Mesendoderm (in vitro differentiated cells): ENCODE data around the gene ALDH1L2.
A peak's percentile ranks its signal among the peaks of the same experiment; 100 is the strongest.

Source experiments
- DNase-seq: peaks from one replicate; pipeline ENCODE4 v3.0.0; 2013
- H2AK5ac ChIP-seq: 2 replicates; pipeline ENCODE4 v1.6.1; 2013; ENCODE audit warnings: low read length, inconsistent platforms
- H2BK120ac ChIP-seq: 2 replicates; pipeline ENCODE4 v1.6.1; 2013; ENCODE audit warnings: low read depth, mild to moderate bottlenecking, low read length, moderate library complexity, mixed read lengths
- H2BK15ac ChIP-seq: replicated peaks from 2 replicates; pipeline ENCODE4 v1.6.1; 2013; ENCODE audit warnings: low read depth, mild to moderate bottlenecking, moderate library complexity
- H2BK5ac ChIP-seq: 2 replicates; pipeline ENCODE4 v1.6.1; 2013; ENCODE audit warnings: low read length, inconsistent platforms
- H3K18ac ChIP-seq: 2 replicates; pipeline ENCODE4 v1.6.1; 2013; ENCODE audit warnings: mild to moderate bottlenecking, low read length, mixed read lengths
- H3K23ac ChIP-seq: one replicate; pipeline ENCODE4 v1.6.1; 2013; ENCODE audit warnings: low read length
- H3K27ac ChIP-seq: 2 replicates; pipeline ENCODE4 v1.5.1; 2013; ENCODE audit warnings: low read depth, mild to moderate bottlenecking, inconsistent platforms, low read length, moderate library complexity
- H3K27me3 ChIP-seq: 2 replicates; pipeline ENCODE4 v1.6.1; 2013; ENCODE audit warnings: low read length, control low read depth, mild to moderate bottlenecking, inconsistent platforms; ENCODE audit not compliant: insufficient read depth, poor library complexity
- H3K36me3 ChIP-seq: 2 replicates; pipeline ENCODE4 v1.6.1; 2013; ENCODE audit warnings: low read length, inconsistent platforms; ENCODE audit not compliant: control insufficient read depth, insufficient read depth
- H3K4ac ChIP-seq: one replicate; pipeline ENCODE4 v1.6.1; 2013; ENCODE audit warnings: low read depth, mild to moderate bottlenecking, low read length, moderate library complexity
- H3K4me1 ChIP-seq: 2 replicates; pipeline ENCODE4 v1.6.1; 2013; ENCODE audit warnings: low read depth, low read length, inconsistent platforms; ENCODE audit not compliant: control insufficient read depth
- H3K4me2 ChIP-seq: 2 replicates; pipeline ENCODE4 v1.6.1; 2013; ENCODE audit warnings: low read length
- H3K4me3 ChIP-seq: 2 replicates; pipeline ENCODE4 v1.5.1; 2013; ENCODE audit warnings: mild to moderate bottlenecking, low read length
- H3K56ac ChIP-seq: one replicate; pipeline ENCODE4 v1.6.1; 2013; ENCODE audit warnings: low read length
- H3K79me1 ChIP-seq: 2 replicates; pipeline ENCODE4 v1.6.1; 2013; ENCODE audit warnings: low read length, inconsistent platforms
- H3K79me2 ChIP-seq: 2 replicates; pipeline ENCODE4 v1.6.1; 2013; ENCODE audit warnings: mild to moderate bottlenecking, low read length; ENCODE audit not compliant: control insufficient read depth, insufficient read depth
- H3K9ac ChIP-seq: 2 replicates; pipeline ENCODE4 v1.6.1; 2013; ENCODE audit warnings: low read length, inconsistent platforms
- H4K5ac ChIP-seq: one replicate; pipeline ENCODE4 v1.6.1; 2013; ENCODE audit warnings: low read length
- H4K8ac ChIP-seq: one replicate; pipeline ENCODE4 v1.6.1; 2013; ENCODE audit warnings: low read depth, mild to moderate bottlenecking, control low read depth, low read length, moderate library complexity
- WGBS: extraction: QIAGEN DNeasy Blood & Tissue Kit; methylation state at CpG from one replicate; pipeline ENCODE4 v1.1.7; 2013; ENCODE audit warnings: low lambda C conversion rate, missing lambda C conversion rate; ENCODE audit not compliant: insufficient coverage; ENCODE audit errors: extremely low coverage; 5-methylcytosine and 5-hydroxymethylcytosine counted together

ALDH1L2 gene

DNA sequence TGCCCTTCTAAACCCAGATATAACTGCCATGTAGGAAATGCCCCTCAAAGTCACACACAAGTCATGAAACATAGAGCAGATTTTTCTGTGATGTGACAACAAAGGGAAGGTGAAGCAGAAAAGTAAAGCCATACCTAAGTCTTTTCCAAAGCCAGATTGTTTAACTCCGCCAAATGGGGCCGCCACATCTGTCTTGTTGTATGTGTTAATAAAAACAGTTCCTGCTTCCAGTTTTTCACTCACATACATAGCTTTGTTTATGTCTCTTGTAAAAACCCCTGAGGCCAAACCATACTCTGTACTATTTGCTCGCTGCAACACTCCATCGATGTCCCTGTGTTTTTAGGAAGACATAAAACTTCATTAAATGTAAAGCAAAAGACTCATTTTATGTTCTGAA, 57.8 kb downstream of the ALDH1L2 start:
- no peak overlapping the region for H3K27ac ChIP-seq

DNA sequence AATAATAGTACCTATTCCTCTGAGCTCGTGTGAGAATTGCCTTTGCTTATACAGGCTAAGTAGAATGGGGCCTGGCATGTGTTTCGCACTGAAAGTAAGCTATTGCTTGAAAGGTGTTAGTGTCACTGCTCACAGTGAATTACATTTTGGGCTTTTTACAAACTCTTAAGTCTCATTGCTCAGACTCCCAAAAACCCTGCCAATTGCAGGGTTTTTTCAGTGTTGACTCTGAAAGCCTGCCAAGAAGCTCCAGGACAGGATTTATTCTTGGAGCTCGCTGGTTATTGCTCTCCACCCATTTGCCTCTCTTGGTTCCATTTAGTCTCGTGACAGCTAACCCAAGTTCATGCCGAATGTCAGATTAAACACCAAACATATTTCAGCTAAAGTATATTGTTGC, 58.4 kb downstream of the ALDH1L2 start:
- WGBS = no CpG with 5 or more reads among the region's 5 CpGs
- Histone ChIP-seq H3K23ac (no peak overlapping the region), H3K56ac (no peak overlapping the region), H4K5ac (no peak overlapping the region), H3K27me3 (no peaks in the 10 kb centered on the region), H2AK5ac (no peak overlapping the region), H3K18ac (no peak overlapping the region), H2BK120ac (no peak overlapping the region), H4K8ac (no peak overlapping the region), H3K4me1 (no peaks in the 10 kb centered on the region), H3K4me3 (no peak overlapping the region), H3K36me3 (no peaks in the 10 kb centered on the region), H3K79me1 (no peaks in the 10 kb centered on the region), H2BK15ac (no peak overlapping the region), H3K9ac (no peak overlapping the region), H3K4me2 (no peak overlapping the region), H3K79me2 (no peaks in the 10 kb centered on the region), H3K27ac (no peak overlapping the region), H2BK5ac (no peak overlapping the region), H3K4ac (no peak overlapping the region)
- DNase-seq = no peak

More for the DNA sequence above, 57.8 kb downstream of the ALDH1L2 start:
- Histone ChIP-seq H3K56ac (no peak overlapping the region), H3K23ac (no peak overlapping the region), H4K8ac (no peak overlapping the region), H3K9ac (no peak overlapping the region), H3K18ac (no peak overlapping the region), H3K4me3 (no peak overlapping the region), H3K79me2 (no peaks in the 10 kb centered on the region), H2BK5ac (no peak overlapping the region), H2BK15ac (no peak overlapping the region), H3K27me3 (no peaks in the 10 kb centered on the region), H4K5ac (no peak overlapping the region), H3K4me1 (no peaks in the 10 kb centered on the region), H3K4ac (no peak overlapping the region), H2BK120ac (no peak overlapping the region), H3K36me3 (no peaks in the 10 kb centered on the region), H3K79me1 (no peaks in the 10 kb centered on the region), H2AK5ac (no peak overlapping the region), H3K4me2 (no peak overlapping the region)
- no CpG with 5 or more reads among the region's 4 CpGs for WGBS
- no peak for DNase-seq

- Histone ChIP-seq H3K4me3 (no peak overlapping the region), H2BK120ac (no peak overlapping the region), H3K23ac (no peak overlapping the region), H3K4me2 (no peak overlapping the region), H3K36me3 (no peaks in the 10 kb centered on the region), H3K9ac (no peak overlapping the region), H3K4ac (no peak overlapping the region), H3K18ac (no peak overlapping the region), H2AK5ac (no peak overlapping the region), H2BK15ac (no peak overlapping the region), H3K79me1 (no peaks in the 10 kb centered on the region), H3K4me1 (no peaks in the 10 kb centered on the region), H3K27ac (no peak overlapping the region), H2BK5ac (no peak overlapping the region), H3K79me2 (no peaks in the 10 kb centered on the region), H4K5ac (no peak overlapping the region), H4K8ac (no peak overlapping the region), H3K56ac (no peak overlapping the region), H3K27me3 (no peaks in the 10 kb centered on the region)
- no CpG with 5 or more reads among the region's 2 CpGs for WGBS
- DNase-seq = no peak
These were observed 59.3 kb downstream of the ALDH1L2 start for GRCh38 chr12:105024928-105025327.

DNA sequence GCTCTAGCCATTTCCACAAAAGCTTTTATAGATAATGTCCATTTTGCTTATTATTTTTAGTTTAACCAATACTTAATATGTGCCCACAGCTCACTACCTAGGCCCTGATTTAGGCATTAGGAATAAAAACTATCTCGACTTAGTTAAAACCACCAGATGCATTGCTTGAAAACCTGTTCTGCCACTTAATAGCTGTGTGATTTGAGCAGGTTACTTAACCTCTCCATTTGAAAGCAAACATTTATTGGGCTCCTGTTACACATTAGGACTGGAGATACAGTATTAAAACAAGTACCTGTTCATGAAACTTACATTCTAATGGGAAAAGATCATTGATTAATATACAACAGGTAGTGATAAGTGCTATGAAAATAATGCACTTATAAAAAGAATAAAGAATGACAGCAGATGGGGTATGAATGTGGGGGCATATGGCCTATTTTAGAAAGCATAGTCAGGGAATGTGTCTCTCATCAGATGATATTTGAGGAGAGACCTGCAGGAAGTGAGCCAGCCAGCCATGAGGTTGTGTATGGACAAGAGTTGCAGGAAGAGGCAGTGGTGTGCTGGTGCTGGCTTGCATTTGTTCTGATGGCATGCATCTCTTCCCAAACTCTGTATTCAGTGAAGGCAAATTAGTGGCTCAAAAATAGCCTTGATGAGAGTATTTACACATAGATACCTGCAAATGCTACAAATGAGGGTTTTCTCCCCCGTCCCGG, 63.9 kb downstream of the ALDH1L2 start:
- peak; percentile 6 for DNase-seq
- H3K4me1 ChIP-seq = no peaks in the 10 kb centered on the region
- H2BK120ac ChIP-seq = no peak overlapping the region
- H3K27me3 ChIP-seq = no peaks in the 10 kb centered on the region
- no peak overlapping the region for H3K18ac ChIP-seq
- H3K79me2 ChIP-seq = no peaks in the 10 kb centered on the region
- H3K27ac ChIP-seq = no peak overlapping the region
- H3K9ac ChIP-seq = no peak overlapping the region
- no peak overlapping the region for H4K5ac ChIP-seq
- H3K4me3 ChIP-seq = no peak overlapping the region
- no peak overlapping the region for H3K4ac ChIP-seq
- no peak overlapping the region for H2AK5ac ChIP-seq
- no peak overlapping the region for H3K56ac ChIP-seq
- H4K8ac ChIP-seq = no peak overlapping the region
- no peaks in the 10 kb centered on the region for H3K36me3 ChIP-seq
- peaks cover 2% of the 10 kb centered on the region for H3K79me1 ChIP-seq
- H2BK5ac ChIP-seq = no peak overlapping the region
- H3K4me2 ChIP-seq = no peak overlapping the region
- H3K23ac ChIP-seq = no peak overlapping the region
- WGBS = no CpG with 5 or more reads among the region's 3 CpGs
- H2BK15ac ChIP-seq = no peak overlapping the region

GRCh38 chr12:105018776-105019175, 65.5 kb downstream of the ALDH1L2 start:
- H3K9ac ChIP-seq = no peak overlapping the region
- H3K4me3 ChIP-seq = no peak overlapping the region
- H3K18ac ChIP-seq = no peak overlapping the region
- H3K4me2 ChIP-seq = no peak overlapping the region
- H3K23ac ChIP-seq = no peak overlapping the region
- H2BK5ac ChIP-seq = no peak overlapping the region
- no peak for DNase-seq
- H2BK120ac ChIP-seq = no peak overlapping the region
- H3K4ac ChIP-seq = no peak overlapping the region
- H3K27ac ChIP-seq = no peak overlapping the region
- no peaks in the 10 kb centered on the region for H3K79me2 ChIP-seq
- H2AK5ac ChIP-seq = no peak overlapping the region
- H4K8ac ChIP-seq = no peak overlapping the region
- no peak overlapping the region for H2BK15ac ChIP-seq
- H3K56ac ChIP-seq = no peak overlapping the region
- H3K4me1 ChIP-seq = no peaks in the 10 kb centered on the region
- no peaks in the 10 kb centered on the region for H3K36me3 ChIP-seq
- peaks cover 2% of the 10 kb centered on the region for H3K79me1 ChIP-seq
- H3K27me3 ChIP-seq = no peaks in the 10 kb centered on the region
- H4K5ac ChIP-seq = no peak overlapping the region
- no CpG with 5 or more reads among the region's 9 CpGs for WGBS

GRCh38 chr12:105018012-105018411, 66.2 kb downstream of the ALDH1L2 start:
- H3K79me1 ChIP-seq = peaks cover 2% of the 10 kb centered on the region
- H3K9ac ChIP-seq = no peak overlapping the region
- H2BK120ac ChIP-seq = no peak overlapping the region
- H4K8ac ChIP-seq = no peak overlapping the region
- no peak overlapping the region for H2BK15ac ChIP-seq
- no peak overlapping the region for H3K23ac ChIP-seq
- no peak overlapping the region for H2AK5ac ChIP-seq
- no peaks in the 10 kb centered on the region for H3K4me1 ChIP-seq
- H3K18ac ChIP-seq = no peak overlapping the region
- H3K4me3 ChIP-seq = no peak overlapping the region
- no peaks in the 10 kb centered on the region for H3K36me3 ChIP-seq
- H3K4me2 ChIP-seq = no peak overlapping the region
- H4K5ac ChIP-seq = no peak overlapping the region
- no peaks in the 10 kb centered on the region for H3K27me3 ChIP-seq
- H3K4ac ChIP-seq = no peak overlapping the region
- no peak overlapping the region for H3K56ac ChIP-seq
- DNase-seq = no peak
- no peak overlapping the region for H3K27ac ChIP-seq
- H2BK5ac ChIP-seq = no peak overlapping the region
- WGBS = no CpG with 5 or more reads among the region's 4 CpGs
- no peaks in the 10 kb centered on the region for H3K79me2 ChIP-seq
